ENCODE results near the gene FOXP1. TPM values are rescaled to one million over a fixed set of nuclear protein-coding genes. Genes with fewer than 3 reads are reported as not detected.

The FOXP1 gene
- total RNA-seq, 1 experiment from 2014 or later = 6.5 TPM

GRCh38 chr3:71075494-71075893 is 508.0 kb downstream of the FOXP1 start:
- no peak for DNase-seq (ENCODE audit: low read depth, low spot score)
- in situ Hi-C loops (cut with HindIII; ENCODE audit: low pct_unique_long_range_greater_than_20kb, low sequenced_read_pairs) = no loop called here

GRCh38 chr3:71074423-71074822 is 509.1 kb downstream of the FOXP1 start:
- DNase-seq (ENCODE audit: low read depth, low spot score) = peak; percentile 16
- in situ Hi-C loops (cut with HindIII; ENCODE audit: low pct_unique_long_range_greater_than_20kb, low sequenced_read_pairs) = no loop called here

- in situ Hi-C loops (cut with HindIII; ENCODE audit: low pct_unique_long_range_greater_than_20kb, low sequenced_read_pairs) = no loop called here
- no peak for DNase-seq (ENCODE audit: low read depth, low spot score)
Measured at GRCh38 chr3:71072986-71073385, 510.5 kb downstream of the FOXP1 start.

GRCh38 chr3:71072287-71072686 is 511.2 kb downstream of the FOXP1 start:
- DNase-seq (ENCODE audit: low read depth, low spot score) = no peak
- in situ Hi-C loops (cut with HindIII; ENCODE audit: low pct_unique_long_range_greater_than_20kb, low sequenced_read_pairs) = no loop called here

- in situ Hi-C loops (cut with HindIII; ENCODE audit: low pct_unique_long_range_greater_than_20kb, low sequenced_read_pairs) = no loop called here
- DNase-seq (ENCODE audit: low read depth, low spot score) = no peak
Measured at GRCh38 chr3:71070497-71071463, 512.7 kb downstream of the FOXP1 start.

- peak; percentile 82 for DNase-seq (ENCODE audit: low read depth, low spot score)
- in situ Hi-C loops (cut with HindIII; ENCODE audit: low pct_unique_long_range_greater_than_20kb, low sequenced_read_pairs) = no loop called here
Measured at GRCh38 chr3:71069797-71070196, 513.7 kb downstream of the FOXP1 start.

GRCh38 chr3:71067977-71068654 is 515.4 kb downstream of the FOXP1 start:
- peak; percentile 76 for DNase-seq (ENCODE audit: low read depth, low spot score)
- in situ Hi-C loops (cut with HindIII; ENCODE audit: low pct_unique_long_range_greater_than_20kb, low sequenced_read_pairs) = no loop called here

GRCh38 chr3:71066849-71067261 is 516.7 kb downstream of the FOXP1 start:
- DNase-seq (ENCODE audit: low read depth, low spot score) = no peak
- in situ Hi-C loops (cut with HindIII; ENCODE audit: low pct_unique_long_range_greater_than_20kb, low sequenced_read_pairs) = no loop called here

GRCh38 chr3:71066356-71066755 is 517.2 kb downstream of the FOXP1 start:
- no peak for DNase-seq (ENCODE audit: low read depth, low spot score)

GRCh38 chr3:71065764-71066013 is 517.8 kb downstream of the FOXP1 start:
- DNase-seq (ENCODE audit: low read depth, low spot score) = no peak
- in situ Hi-C loops (cut with HindIII; ENCODE audit: low pct_unique_long_range_greater_than_20kb, low sequenced_read_pairs) = no loop called here

More at GRCh38 chr3:71066356-71066755, 517.2 kb downstream of the FOXP1 start:
- in situ Hi-C loops (cut with HindIII; ENCODE audit: low pct_unique_long_range_greater_than_20kb, low sequenced_read_pairs) = no loop called here

GRCh38 chr3:71064956-71065763 is 518.4 kb downstream of the FOXP1 start:
- in situ Hi-C loops (cut with HindIII; ENCODE audit: low pct_unique_long_range_greater_than_20kb, low sequenced_read_pairs) = no loop called here
- no peak for DNase-seq (ENCODE audit: low read depth, low spot score)

- in situ Hi-C loops (cut with HindIII; ENCODE audit: low pct_unique_long_range_greater_than_20kb, low sequenced_read_pairs) = no loop called here
- no peak for DNase-seq (ENCODE audit: low read depth, low spot score)
Measured at GRCh38 chr3:71064291-71064955, 519.1 kb downstream of the FOXP1 start.

- no peak for DNase-seq (ENCODE audit: low read depth, low spot score)
- in situ Hi-C loops (cut with HindIII; ENCODE audit: low pct_unique_long_range_greater_than_20kb, low sequenced_read_pairs) = no loop called here
Measured at GRCh38 chr3:71063773-71064290, 519.7 kb downstream of the FOXP1 start.

- DNase-seq (ENCODE audit: low read depth, low spot score) = no peak
- in situ Hi-C loops (cut with HindIII; ENCODE audit: low pct_unique_long_range_greater_than_20kb, low sequenced_read_pairs) = no loop called here
Measured at GRCh38 chr3:71062952-71063772, 520.4 kb downstream of the FOXP1 start.

- DNase-seq (ENCODE audit: low read depth, low spot score) = no peak
- in situ Hi-C loops (cut with HindIII; ENCODE audit: low pct_unique_long_range_greater_than_20kb, low sequenced_read_pairs) = no loop called here
Measured at GRCh38 chr3:71062037-71062932, 521.2 kb downstream of the FOXP1 start.

GRCh38 chr3:71061581-71061980 is 521.9 kb downstream of the FOXP1 start:
- no peak for DNase-seq (ENCODE audit: low read depth, low spot score)
- in situ Hi-C loops (cut with HindIII; ENCODE audit: low pct_unique_long_range_greater_than_20kb, low sequenced_read_pairs) = no loop called here

Data from SK-MEL-5 (cell line).